AG09309 (cell line): ENCODE measurements around the gene IQSEC1.

Source experiments
- DNase-seq: peaks from one replicate; pipeline ENCODE4 v3.0.0-alpha.2; 2010; ENCODE audit warnings: low read depth
- H3K4me3 ChIP-seq: 2 replicates; pipeline ENCODE4 v1.5.1; 2011; ENCODE audit warnings: mild to moderate bottlenecking, low read depth, low read length, moderate library complexity; ENCODE audit not compliant: control insufficient read depth
- TF ChIP-seq, protein P1 (sequence below): IDR thresholded peaks from 2 replicates; pipeline ENCODE4 v1.5.1; 2011; ENCODE audit warnings: mild to moderate bottlenecking, low read depth, low read length, inconsistent platforms; ENCODE audit not compliant: insufficient read depth, control insufficient read depth; ENCODE audit errors: missing control alignments

Gene IQSEC1

DNA sequence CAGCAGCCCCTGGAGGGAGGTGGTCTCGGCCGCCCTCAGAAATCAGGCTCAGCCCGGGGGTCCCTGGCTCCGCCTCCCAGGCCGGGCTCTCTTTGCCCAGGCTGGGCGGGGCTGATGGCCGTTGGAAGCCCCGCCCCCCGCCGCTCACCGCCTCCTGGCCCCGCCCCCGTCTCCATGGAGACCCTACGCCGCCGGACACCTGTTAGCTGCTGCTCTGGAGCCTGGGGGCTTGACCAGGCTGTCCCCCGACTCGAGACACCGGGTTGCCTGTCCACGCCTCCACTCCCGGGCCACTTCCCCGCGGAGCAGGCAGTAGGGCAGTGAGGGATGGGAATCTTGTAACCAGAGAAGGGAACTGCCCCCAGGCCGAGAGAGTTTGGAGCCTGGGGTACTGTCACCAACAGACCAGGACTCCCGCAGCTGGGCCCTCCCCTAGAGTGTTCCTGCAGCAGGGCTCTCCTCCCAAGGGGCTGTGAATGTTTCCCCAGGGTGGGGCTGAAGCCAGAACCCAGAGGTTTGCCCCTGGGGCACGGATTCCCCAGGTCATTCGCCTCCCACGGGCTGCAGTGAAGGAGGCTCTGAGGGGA lies 204.1 kb downstream of the IQSEC1 start:
- H3K4me3 ChIP-seq, result no peak overlapping the region
- TF ChIP-seq, protein P1, sequence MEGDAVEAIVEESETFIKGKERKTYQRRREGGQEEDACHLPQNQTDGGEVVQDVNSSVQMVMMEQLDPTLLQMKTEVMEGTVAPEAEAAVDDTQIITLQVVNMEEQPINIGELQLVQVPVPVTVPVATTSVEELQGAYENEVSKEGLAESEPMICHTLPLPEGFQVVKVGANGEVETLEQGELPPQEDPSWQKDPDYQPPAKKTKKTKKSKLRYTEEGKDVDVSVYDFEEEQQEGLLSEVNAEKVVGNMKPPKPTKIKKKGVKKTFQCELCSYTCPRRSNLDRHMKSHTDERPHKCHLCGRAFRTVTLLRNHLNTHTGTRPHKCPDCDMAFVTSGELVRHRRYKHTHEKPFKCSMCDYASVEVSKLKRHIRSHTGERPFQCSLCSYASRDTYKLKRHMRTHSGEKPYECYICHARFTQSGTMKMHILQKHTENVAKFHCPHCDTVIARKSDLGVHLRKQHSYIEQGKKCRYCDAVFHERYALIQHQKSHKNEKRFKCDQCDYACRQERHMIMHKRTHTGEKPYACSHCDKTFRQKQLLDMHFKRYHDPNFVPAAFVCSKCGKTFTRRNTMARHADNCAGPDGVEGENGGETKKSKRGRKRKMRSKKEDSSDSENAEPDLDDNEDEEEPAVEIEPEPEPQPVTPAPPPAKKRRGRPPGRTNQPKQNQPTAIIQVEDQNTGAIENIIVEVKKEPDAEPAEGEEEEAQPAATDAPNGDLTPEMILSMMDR, result no peak
- no peak for DNase-seq

DNA sequence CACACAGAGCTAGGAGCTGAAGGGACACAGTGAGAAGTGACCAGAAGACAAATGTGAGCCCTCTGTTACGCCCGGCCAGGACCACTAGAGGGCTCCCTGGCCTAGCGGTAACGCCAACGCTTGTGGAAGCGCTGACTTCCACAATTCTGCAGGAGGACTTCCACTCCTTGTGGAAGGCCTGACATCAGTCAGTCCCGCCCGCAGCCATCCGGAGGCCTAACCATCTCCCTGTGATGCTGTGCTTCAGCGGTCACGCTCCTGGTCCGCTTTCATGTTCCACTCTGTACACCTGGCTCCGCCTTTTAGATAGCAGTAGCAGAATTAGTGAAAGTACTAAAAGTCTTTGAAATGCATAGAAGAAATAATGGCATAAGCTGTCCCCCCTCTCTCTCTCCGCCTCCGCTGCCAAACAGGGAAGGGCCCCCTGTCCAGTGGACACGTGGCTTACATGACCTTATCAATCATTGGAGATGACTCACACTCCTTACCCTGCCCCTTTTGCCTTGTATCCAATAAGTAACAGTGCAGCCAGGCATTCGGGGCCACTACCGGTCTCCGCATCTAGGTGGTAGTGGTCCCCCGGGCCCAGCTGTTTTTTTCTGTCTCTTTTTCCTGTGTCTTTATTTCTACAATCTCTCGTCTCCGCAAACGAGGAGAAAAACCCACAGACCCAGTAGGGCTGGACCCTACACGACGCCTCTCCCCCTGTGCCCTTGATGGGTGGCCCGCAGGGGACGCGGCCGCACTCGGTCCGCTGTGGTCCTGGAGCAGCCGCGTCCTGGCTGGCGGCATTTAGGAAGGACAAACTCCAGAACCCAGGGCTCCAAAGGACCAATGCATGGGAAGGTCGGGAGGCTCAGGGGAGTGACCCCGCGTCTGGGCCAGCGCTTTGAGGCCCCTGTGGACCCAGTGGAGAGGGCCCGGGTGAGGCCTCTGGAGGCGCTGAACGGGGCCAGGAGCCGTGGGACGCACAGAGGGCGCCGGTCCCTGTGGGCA lies 204.9 kb downstream of the IQSEC1 start:
- no peak overlapping the region for H3K4me3 ChIP-seq
- DNase-seq, result peak; percentile 51

DNA sequence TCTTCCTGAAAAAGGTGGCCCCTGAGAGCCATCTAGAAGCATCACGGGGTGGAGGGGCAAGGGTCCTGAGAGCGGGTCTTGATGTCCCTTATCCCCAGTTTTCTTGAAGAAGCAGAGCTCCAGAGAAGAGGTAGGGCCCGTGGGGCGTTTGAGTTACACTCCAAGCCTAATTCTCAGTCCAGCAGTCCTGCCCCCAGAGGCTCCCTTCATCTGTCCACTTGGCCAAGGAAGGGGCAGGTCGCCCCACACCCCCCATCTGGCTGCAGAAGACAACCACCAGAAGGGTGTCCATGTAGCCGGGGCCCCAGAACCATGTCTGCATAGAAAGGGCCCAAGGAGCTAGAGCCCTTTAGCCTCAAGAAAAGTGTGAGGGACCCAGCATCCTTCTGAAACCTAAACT lies 206.4 kb downstream of the IQSEC1 start:
- DNase-seq, result no peak
- H3K4me3 ChIP-seq, result no peak overlapping the region
- TF ChIP-seq, protein P1, result no peak

More for the DNA sequence above, 204.9 kb downstream of the IQSEC1 start:
- TF ChIP-seq, protein P1, result peak; percentile 95

DNA sequence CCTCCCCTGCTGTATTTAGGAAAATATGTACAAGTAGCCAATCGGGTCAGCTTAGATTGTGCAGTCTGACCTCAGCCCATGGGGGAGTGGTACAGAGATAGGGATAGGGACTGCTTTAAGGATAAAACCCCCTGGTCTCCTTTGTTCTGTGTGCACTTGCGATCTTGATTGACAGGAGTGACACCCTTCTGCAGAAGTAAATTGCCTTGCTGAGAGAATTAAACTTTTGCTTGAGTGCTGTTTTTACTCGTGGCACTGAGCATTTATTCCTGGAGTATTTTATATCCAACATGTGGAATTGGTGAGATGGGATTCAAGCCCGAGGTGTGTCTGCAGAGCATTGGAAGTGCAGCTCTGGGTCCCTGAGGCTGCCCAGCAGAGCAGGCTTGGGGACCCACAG lies 208.0 kb downstream of the IQSEC1 start:
- no peak overlapping the region for H3K4me3 ChIP-seq
- TF ChIP-seq, protein P1, result no peak
- DNase-seq, result no peak

DNA sequence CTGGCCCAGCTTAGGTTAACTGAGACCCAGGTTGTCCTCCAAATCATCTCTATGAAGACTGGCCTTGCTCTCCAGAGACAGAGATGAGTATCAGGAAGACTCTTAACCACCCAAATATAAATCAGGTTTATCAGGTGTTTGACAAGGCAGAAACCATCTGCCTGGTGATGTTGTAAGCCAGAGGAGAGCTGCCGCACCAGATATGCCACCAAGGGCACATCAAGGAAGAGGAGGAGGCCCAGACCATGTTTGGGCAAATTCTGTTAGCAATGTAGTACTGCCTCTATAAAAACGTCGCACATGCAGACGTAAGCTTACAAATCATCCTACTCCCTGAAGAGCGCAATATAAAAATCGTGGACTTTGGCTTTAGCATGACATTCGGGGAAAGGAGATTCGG lies 210.8 kb downstream of the IQSEC1 start:
- TF ChIP-seq, protein P1, result no peak
- H3K4me3 ChIP-seq, result no peak overlapping the region
- no peak for DNase-seq

DNA sequence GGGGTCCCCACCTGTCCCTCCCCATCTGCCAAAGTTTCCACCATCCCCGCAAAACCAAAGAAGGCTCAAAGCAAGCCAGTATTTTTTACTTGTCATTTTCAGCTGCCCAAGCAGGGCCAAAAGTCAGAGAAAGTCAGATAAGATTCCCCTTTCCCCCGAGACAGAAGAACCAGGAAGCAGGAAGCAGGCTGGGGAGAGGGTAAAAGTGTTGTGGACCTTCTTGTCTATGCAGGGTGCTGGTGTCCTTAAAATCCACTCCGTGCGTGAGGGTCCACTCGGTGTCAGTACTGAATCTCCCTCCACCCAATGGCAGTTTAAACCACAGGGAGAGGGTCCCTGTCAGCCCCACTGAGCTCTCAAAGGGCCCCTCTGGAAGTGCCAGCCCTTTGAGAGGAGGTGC lies 211.6 kb downstream of the IQSEC1 start:
- TF ChIP-seq, protein P1, result no peak
- H3K4me3 ChIP-seq, result no peak overlapping the region
- no peak for DNase-seq
